Gastroesophageal sphincter (tissue), 3 donors: ENCODE data around the gene TUBB2B.

ENCODE experiments used
- EP300 ChIP-seq: sonication (generic); formaldehyde crosslinking; IDR thresholded peaks from one replicate; pipeline ENCODE4 v1.6.1; 2017; ENCODE audit warnings: antibody characterized with exemption, mild to moderate bottlenecking
- POLR2A ChIP-seq, 2 donors: fragments of 450-650 bp; IDR thresholded peaks; one replicate each; pipeline ENCODE4 v1.6.1; 2017; ENCODE audit warnings: antibody characterized with exemption in 2 of 2, mild to moderate bottlenecking in 2 of 2, moderate library complexity in 1 of 2
- POLR2AphosphoS5 ChIP-seq: sonication (generic); formaldehyde crosslinking; IDR thresholded peaks from one replicate; pipeline ENCODE4 v1.6.1; 2017; ENCODE audit warnings: antibody characterized with exemption
- TF ChIP-seq, protein P1 (sequence below), 4 experiments: fragments of 200-600 bp in 2 of 4; fragments of 450-650 bp in 2 of 4; sonication (generic) in 1 of 4; IDR thresholded peaks; one replicate each; pipeline ENCODE4 v1.5.1; 2017 to 2019; ENCODE audit warnings: antibody characterized with exemption in 4 of 4, mild to moderate bottlenecking in 2 of 4, moderate library complexity in 2 of 4

DNA sequence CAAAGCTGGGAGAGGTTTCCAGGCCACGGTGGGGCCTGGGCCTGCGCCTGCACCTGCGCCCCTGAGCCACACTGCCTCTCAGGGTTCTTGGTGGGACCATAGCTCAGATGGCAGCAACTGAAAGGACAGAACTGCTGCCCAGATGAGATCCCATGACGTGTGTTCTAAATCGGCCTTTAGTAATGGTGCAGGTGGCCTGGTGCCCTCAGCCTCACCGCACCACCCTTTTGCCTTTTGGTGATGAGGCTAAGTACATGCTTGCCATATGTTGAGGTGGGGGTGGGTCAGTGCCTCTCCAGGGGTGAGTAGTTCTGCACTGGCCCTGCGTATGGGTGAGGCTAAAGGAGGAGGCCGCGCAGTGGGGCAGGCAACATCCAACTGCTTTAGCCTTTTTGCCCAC, 38.7 kb upstream of the TUBB2B start:
- TF ChIP-seq, protein P1, sequence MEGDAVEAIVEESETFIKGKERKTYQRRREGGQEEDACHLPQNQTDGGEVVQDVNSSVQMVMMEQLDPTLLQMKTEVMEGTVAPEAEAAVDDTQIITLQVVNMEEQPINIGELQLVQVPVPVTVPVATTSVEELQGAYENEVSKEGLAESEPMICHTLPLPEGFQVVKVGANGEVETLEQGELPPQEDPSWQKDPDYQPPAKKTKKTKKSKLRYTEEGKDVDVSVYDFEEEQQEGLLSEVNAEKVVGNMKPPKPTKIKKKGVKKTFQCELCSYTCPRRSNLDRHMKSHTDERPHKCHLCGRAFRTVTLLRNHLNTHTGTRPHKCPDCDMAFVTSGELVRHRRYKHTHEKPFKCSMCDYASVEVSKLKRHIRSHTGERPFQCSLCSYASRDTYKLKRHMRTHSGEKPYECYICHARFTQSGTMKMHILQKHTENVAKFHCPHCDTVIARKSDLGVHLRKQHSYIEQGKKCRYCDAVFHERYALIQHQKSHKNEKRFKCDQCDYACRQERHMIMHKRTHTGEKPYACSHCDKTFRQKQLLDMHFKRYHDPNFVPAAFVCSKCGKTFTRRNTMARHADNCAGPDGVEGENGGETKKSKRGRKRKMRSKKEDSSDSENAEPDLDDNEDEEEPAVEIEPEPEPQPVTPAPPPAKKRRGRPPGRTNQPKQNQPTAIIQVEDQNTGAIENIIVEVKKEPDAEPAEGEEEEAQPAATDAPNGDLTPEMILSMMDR (IDR thresholded peaks at IDR 0.05), result no peak
- TF ChIP-seq EP300, result no peak
- TF ChIP-seq POLR2AphosphoS5, result no peak
- TF ChIP-seq POLR2A (IDR thresholded peaks at IDR 0.05), result no peak
